ENCODE data around the gene RASL11A. TPM values are rescaled to one million over a fixed set of nuclear protein-coding genes. Genes with fewer than 3 reads are reported as not detected.
A peak's percentile ranks its signal among the peaks of the same experiment; 100 is the strongest.

Gene RASL11A
- total RNA-seq, 2 experiments from 2014 or later = 0.52 to 0.92 TPM

DNA sequence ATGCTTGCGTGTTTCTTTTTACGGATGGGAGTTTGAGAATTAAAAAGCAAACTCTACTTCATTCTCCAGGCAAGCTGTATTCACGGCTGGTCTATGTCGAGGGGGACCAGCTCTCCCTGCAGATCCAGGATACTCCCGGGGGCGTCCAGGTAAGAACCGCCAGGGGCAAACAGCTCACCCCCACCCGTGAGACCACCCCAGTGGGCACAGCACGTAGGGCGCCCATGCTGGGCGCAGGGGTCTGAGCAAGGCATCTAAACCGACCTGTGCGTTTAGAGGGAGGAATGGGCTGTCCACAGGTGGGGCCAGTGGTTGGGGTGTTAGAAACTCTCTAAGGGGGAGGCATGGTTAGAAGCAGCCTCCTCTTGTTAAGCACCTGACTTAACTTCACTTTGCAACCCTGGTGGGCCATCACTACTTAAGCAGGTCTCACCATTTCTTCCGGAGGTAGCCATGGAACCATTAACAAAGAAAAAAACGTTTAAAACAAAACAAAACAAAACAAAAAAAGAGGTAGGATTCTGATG, 1.0 kb downstream of the RASL11A start:
- H3K27ac Mint-ChIP-seq = peak overlapping the region; percentile 25
- ATAC-seq = no peak
- H3K36me3 Mint-ChIP-seq (ENCODE audit: low read depth) = no peaks in the 10 kb centered on the region

DNA sequence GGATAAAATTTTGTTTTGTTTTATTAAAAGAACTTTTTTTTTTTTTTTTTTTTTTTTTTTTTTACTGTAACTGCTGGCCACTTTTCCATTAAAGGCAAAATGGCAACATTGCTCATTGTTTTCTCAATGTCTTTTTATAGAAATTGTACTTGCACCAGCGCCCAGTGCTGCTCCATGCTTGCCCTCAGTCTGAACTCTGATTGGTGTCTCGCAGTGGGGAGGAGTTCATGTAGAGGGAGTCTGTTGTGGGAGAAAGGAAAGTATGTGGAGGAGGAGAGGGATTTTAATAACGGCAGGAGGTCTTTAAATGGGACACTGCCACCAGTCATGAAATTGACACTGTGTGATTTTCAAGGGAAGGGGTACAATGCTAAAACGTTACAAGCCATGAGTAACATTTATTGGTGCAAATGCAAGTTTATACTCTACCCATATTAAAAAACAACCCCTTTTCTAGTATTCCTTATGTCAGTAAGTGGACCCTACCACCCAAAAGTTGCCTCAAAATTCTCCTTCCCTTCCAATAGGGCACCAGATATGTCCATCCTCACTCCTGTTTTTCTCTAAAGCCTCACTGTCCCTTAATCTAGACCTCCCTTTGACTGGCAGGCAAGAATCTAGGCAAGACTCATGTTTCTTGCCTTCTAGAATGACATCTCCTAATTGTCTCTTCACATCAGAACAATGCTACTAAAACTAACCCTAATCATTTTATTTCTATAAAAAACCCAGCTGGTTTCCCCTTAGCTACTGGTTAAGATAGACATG, 3.2 kb downstream of the RASL11A start:
- ChIA-PET POLR2A (no interaction called here), CTCF (interaction anchor here (0.7 to 2.2 kb wide), 6 partner anchors 19 to 88 kb away, joined by 3 to 7 read pairs (median 4); no protein-coding TSS in a partner anchor)
- ATAC-seq (no peak), DNase-seq (no peak)
- Mint-ChIP-seq H3K27ac (no peak overlapping the region), H3K36me3 (ENCODE audit: low read depth) (no peaks in the 10 kb centered on the region), H3K27me3 (ENCODE audit: low read depth) (peaks cover 38% of the 10 kb centered on the region), H3K4me1 (ENCODE audit: low read depth) (peaks cover 12% of the 10 kb centered on the region), H3K4me3 (no peak overlapping the region), H3K9me3 (ENCODE audit: insufficient read depth) (no peaks in the 10 kb centered on the region)

More for the DNA sequence above, 1.0 kb downstream of the RASL11A start:
- H3K4me3 Mint-ChIP-seq = peak overlapping the region; percentile 77
- peaks cover 35% of the 10 kb centered on the region for H3K27me3 Mint-ChIP-seq (ENCODE audit: low read depth)
- H3K4me1 Mint-ChIP-seq (ENCODE audit: low read depth) = peaks cover 12% of the 10 kb centered on the region
- POLR2A ChIA-PET = no interaction called here
- CTCF ChIA-PET = interaction anchor here (0.5 to 2.7 kb wide), 10 partner anchors 10 to 286 kb away, joined by 3 to 9 read pairs (median 4); no protein-coding TSS in a partner anchor
- no peak for DNase-seq
- no peaks in the 10 kb centered on the region for H3K9me3 Mint-ChIP-seq (ENCODE audit: insufficient read depth)

DNA sequence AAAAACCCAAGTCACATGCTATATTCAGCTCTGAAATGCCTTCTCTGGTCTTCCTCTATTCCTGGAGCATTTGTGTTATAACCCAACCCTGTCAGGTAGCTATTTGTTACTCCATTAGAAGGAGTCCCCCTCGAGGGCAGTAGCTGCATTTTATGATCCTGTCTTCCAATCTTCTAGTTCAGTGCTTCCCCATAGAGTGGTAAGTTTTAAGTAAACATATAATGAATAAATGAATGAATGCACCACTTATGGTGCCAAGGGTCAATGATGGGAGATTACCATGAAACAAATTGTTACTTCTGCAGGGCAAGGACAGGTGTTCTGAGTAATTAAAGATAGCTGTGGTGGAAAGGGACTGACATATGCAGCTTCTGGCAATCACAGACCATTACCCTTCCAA, 4.0 kb downstream of the RASL11A start:
- Mint-ChIP-seq H3K9me3 (ENCODE audit: insufficient read depth) (no peaks in the 10 kb centered on the region), H3K36me3 (ENCODE audit: low read depth) (no peaks in the 10 kb centered on the region), H3K4me3 (no peak overlapping the region), H3K27me3 (ENCODE audit: low read depth) (peaks cover 38% of the 10 kb centered on the region), H3K27ac (no peak overlapping the region), H3K4me1 (ENCODE audit: low read depth) (peaks cover 12% of the 10 kb centered on the region)
- DNase-seq = no peak
- no peak for ATAC-seq
- ChIA-PET POLR2A (interaction anchor here (0.5 to 1.3 kb wide), 3 partner anchors 18 to 192 kb away, joined by 3 to 6 read pairs (median 3); no protein-coding TSS in a partner anchor), CTCF (interaction anchor here (0.8 to 1.5 kb wide), 9 partner anchors 10 to 290 kb away, joined by 3 to 7 read pairs (median 3); no protein-coding TSS in a partner anchor)

DNA sequence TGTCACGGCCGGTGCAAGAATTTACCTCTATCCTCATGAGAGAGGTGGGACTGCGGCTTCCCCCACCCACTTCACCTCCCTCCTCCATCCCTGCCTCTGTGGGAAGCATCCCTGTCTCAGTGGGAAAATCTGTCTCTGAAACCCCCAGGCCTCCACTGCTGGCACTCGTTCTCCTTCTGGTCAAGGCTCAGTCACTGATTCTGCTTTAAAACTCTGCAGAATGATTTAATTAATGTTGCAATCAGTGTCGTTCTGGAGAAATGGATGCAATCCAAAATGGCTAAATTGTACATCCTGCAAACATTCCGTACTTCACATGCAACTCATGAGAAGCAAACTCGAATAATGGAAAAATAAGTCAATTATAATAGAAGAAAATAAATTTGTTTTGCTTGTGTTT, 5.6 kb downstream of the RASL11A start:
- Mint-ChIP-seq H3K36me3 (ENCODE audit: low read depth) (no peaks in the 10 kb centered on the region), H3K27ac (no peak overlapping the region), H3K4me3 (no peak overlapping the region), H3K4me1 (ENCODE audit: low read depth) (peaks cover 7% of the 10 kb centered on the region), H3K9me3 (ENCODE audit: insufficient read depth) (no peaks in the 10 kb centered on the region), H3K27me3 (ENCODE audit: low read depth) (peaks cover 35% of the 10 kb centered on the region)
- CTCF ChIA-PET = no interaction called here
- POLR2A ChIA-PET = interaction anchor here (1.3 kb wide), 1 partner anchor 17 kb away, joined by 6 read pairs; no protein-coding TSS in a partner anchor
- no peak for DNase-seq
- ATAC-seq = no peak

DNA sequence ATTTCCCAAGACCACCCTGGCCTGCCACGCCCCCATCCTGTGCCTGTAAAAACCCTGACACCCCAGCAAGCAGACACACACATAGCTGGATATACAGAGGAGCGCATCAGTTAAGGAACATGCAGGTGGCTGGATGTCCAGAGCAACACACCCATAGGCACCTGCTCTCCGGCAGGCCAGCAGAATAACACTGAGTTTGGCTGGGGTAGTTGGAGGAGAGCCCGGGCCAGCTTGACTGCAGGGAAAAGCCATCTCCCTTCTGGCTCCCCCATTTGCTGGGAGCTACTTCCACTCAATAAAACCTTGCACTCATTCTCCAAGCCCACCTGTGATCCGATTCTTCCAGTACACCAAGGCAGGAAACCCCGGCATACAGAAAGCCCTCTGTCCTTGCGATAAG, 8.9 kb downstream of the RASL11A start:
- Mint-ChIP-seq H3K4me3 (no peak overlapping the region), H3K9me3 (ENCODE audit: insufficient read depth) (no peaks in the 10 kb centered on the region), H3K27me3 (ENCODE audit: low read depth) (peaks cover 14% of the 10 kb centered on the region), H3K4me1 (ENCODE audit: low read depth) (no peaks in the 10 kb centered on the region), H3K27ac (no peak overlapping the region), H3K36me3 (ENCODE audit: low read depth) (no peaks in the 10 kb centered on the region)
- POLR2A ChIA-PET = no interaction called here
- ATAC-seq (no peak), DNase-seq (no peak)
- CTCF ChIA-PET = interaction anchor here (1.0 to 1.2 kb wide), 3 partner anchors 9 to 83 kb away, joined by 3 to 4 read pairs (median 3); partner anchors contain the start of gene RASL11A

DNA sequence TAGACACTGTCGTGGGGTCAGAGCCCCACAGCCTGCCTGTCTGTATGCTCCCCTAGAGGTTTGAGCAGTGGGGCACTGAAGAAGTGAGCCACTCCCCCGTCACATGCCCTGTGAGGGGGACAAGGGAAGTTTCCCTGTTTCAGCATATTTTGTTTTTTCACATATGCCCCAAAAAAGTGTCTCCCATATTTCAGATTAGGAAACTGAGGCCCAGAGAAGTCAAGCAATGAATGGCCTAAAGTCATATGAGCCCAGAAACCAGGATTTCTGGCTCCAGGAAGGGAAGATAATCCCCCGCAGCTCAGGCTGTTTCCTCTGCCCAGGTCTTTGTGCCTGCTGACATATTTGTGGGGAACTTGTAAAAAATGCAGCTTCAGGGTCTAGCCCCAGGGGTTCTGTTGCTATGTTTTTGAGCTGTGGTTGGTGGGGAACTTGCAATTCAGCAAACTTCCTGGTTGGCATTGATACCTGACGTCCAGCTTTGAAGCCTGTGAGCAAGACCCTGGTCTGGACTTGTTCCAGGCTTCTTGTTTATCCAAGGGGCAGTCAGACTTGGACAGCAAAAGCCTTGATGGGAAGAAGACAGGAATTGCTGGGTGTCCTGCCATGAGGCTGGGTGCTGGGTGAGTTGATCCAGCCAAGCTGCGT, 9.5 kb downstream of the RASL11A start:
- Mint-ChIP-seq H3K4me3 (no peak overlapping the region), H3K27me3 (ENCODE audit: low read depth) (peaks cover 10% of the 10 kb centered on the region), H3K36me3 (ENCODE audit: low read depth) (no peaks in the 10 kb centered on the region), H3K4me1 (ENCODE audit: low read depth) (no peaks in the 10 kb centered on the region), H3K9me3 (ENCODE audit: insufficient read depth) (no peaks in the 10 kb centered on the region), H3K27ac (no peak overlapping the region)
- ATAC-seq = no peak
- CTCF ChIA-PET = interaction anchor here (1.0 to 1.6 kb wide), 2 partner anchors 10 to 295 kb away, joined by 4 read pairs; partner anchors contain the start of gene RASL11A
- POLR2A ChIA-PET = no interaction called here
- no peak for DNase-seq

DNA sequence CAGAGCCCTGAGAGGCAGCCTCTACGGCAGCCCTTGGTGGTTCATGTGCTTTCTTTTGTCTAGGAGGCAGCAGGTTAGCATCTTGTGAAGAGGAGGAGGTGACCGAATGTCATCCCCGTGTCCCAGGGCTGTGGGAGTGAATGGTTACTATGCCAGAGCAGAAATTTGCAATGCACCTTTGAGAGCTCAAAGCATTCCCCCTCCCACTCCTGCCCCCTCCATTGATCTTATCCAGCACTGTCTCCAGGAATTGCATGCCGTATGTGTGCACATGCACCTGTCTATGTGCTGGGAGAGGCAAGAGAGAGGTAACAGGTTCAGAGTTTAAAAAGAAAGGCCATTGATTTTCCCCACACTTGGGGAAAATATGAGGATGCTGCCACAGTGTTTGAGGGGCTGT, 10.2 kb downstream of the RASL11A start:
- Mint-ChIP-seq H3K27me3 (ENCODE audit: low read depth) (peaks cover 7% of the 10 kb centered on the region), H3K4me1 (ENCODE audit: low read depth) (no peaks in the 10 kb centered on the region), H3K9me3 (ENCODE audit: insufficient read depth) (no peaks in the 10 kb centered on the region), H3K4me3 (no peak overlapping the region), H3K27ac (no peak overlapping the region), H3K36me3 (ENCODE audit: low read depth) (no peaks in the 10 kb centered on the region)
- POLR2A ChIA-PET = no interaction called here
- DNase-seq = no peak
- CTCF ChIA-PET = interaction anchor here (1.6 to 1.7 kb wide), 2 partner anchors 10 to 296 kb away, joined by 4 to 9 read pairs; partner anchors contain the start of gene RASL11A
- no peak for ATAC-seq

DNA sequence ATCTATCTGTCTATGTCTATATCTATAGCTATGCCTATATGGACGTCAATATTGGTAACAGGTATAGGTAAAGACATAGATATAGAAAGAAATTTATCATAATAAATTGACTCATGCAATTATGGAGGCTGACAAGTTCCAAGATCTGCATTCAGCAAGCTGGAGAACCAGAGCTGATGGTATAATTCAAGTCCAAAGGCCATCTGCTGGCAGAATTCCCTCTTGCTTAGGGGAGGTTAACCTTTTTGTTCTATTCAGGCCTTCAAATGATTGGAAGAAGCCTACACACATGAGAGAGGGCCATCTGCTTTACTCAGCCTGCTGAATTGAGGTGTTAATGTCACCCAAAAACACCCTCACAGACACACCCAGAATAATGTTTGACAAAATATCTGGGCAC, 10.8 kb downstream of the RASL11A start:
- no peak for DNase-seq
- no peak for ATAC-seq
- Mint-ChIP-seq H3K9me3 (ENCODE audit: insufficient read depth) (no peaks in the 10 kb centered on the region), H3K4me1 (ENCODE audit: low read depth) (no peaks in the 10 kb centered on the region), H3K27me3 (ENCODE audit: low read depth) (peaks cover 3% of the 10 kb centered on the region), H3K27ac (no peak overlapping the region), H3K4me3 (no peak overlapping the region), H3K36me3 (ENCODE audit: low read depth) (no peaks in the 10 kb centered on the region)
- ChIA-PET CTCF (interaction anchor here (1.0 to 1.7 kb wide), 3 partner anchors 11 to 296 kb away, joined by 3 to 9 read pairs (median 4); partner anchors contain the start of gene RASL11A), POLR2A (no interaction called here)

DNA sequence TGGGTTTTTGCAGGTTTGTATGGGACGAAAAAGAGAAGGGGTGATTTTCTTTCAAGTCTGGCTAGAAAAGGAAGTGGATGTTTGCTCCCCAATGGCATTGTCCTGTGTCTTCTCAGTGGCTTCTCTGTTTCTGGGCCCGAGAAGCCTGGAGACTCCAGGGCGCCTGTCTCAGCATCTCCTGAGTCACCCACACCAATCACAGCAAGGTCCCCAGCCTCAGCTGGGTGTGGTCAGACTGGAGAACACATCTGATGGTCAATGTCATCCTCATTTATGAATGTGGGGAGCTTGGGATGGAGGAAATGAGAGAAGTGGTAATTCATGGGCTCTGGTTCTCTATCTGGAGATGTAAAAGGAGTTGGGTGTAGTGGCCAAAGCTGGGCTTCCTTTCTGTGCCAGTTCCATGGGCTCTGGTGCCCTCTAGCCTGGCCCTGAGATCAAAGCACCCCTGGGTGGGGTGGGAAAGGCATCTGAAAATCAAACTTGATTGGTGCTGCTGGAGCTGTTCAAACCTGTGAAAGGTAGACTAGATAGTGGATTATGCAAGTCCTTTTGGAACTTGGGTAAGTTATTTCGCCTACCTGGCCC, 13.4 kb downstream of the RASL11A start:
- Mint-ChIP-seq H3K4me3 (no peak overlapping the region), H3K9me3 (ENCODE audit: insufficient read depth) (no peaks in the 10 kb centered on the region), H3K27me3 (ENCODE audit: low read depth) (no peaks in the 10 kb centered on the region), H3K36me3 (ENCODE audit: low read depth) (no peaks in the 10 kb centered on the region), H3K27ac (no peak overlapping the region), H3K4me1 (ENCODE audit: low read depth) (no peaks in the 10 kb centered on the region)
- CTCF ChIA-PET = interaction anchor here (0.9 to 1.4 kb wide), 4 partner anchors 51 to 299 kb away, joined by 3 to 8 read pairs (median 4); no protein-coding TSS in a partner anchor
- POLR2A ChIA-PET = no interaction called here
- ATAC-seq (peak; percentile 36), DNase-seq (no peak)

DNA sequence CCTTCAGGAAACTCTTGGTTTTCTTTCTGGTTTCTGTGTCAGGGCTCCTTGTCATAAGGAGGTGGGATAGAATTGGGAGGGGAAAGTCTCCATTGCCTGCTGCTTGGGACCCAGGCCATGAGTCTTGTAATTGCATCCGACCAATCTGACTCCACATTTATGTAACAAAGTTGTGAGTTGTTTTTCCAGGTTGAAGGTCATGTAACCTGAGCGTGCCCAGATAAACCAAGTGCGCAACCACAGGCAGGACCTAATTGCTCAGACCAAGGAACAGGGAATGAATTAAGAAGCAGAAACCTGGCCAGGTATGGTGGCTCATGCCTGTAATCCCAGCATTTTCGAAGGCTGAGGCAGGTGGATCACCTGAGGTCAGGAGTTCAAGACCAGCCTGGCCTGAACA, 17.8 kb downstream of the RASL11A start:
- peaks cover 6% of the 10 kb centered on the region for H3K4me1 Mint-ChIP-seq (ENCODE audit: low read depth)
- no peaks in the 10 kb centered on the region for H3K27me3 Mint-ChIP-seq (ENCODE audit: low read depth)
- H3K36me3 Mint-ChIP-seq (ENCODE audit: low read depth) = no peaks in the 10 kb centered on the region
- no peaks in the 10 kb centered on the region for H3K9me3 Mint-ChIP-seq (ENCODE audit: insufficient read depth)
- H3K4me3 Mint-ChIP-seq = no peak overlapping the region
- DNase-seq (no peak), ATAC-seq (no peak)
- H3K27ac Mint-ChIP-seq = no peak overlapping the region
- ChIA-PET POLR2A (interaction anchor here (0.6 kb wide), 1 partner anchor 263 kb away, joined by 3 read pairs; no protein-coding TSS in a partner anchor), CTCF (no interaction called here)

DNA sequence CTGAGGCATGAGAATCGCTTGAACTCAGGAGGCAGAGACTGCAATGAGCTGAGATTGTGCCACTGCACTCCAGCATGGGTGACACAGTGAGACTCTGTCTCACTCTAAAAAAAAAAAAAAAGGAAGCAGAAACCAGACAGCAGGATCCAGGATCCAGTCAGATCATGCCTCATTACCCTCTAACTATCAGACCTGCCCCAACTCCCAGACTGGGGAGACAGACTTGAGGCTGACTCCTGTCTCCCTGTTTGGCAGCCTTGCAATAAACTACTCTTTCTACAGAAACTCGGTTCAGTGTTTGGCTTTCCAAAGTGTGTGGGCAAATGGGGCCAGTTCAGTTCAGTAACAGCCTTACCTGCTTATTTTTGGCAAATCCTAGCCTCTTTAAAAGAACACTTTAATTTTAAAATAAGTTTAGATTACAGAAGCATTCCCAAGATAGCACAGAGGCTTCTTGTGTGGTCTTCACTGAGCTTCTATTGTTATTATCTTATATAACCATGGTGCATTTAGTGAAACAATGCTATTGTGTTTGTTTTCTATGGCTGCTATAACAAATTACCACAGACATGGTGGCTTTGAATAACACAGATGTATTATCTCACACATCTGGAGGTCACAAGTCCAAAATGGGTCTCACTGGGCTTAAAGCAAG, 18.5 kb downstream of the RASL11A start:
- ChIA-PET POLR2A (interaction anchor here (0.6 kb wide), 1 partner anchor 263 kb away, joined by 3 read pairs; no protein-coding TSS in a partner anchor), CTCF (interaction anchor here (1.2 kb wide), 1 partner anchor 10 kb away, joined by 3 read pairs; no protein-coding TSS in a partner anchor)
- H3K36me3 Mint-ChIP-seq (ENCODE audit: low read depth) = no peaks in the 10 kb centered on the region
- peaks cover 13% of the 10 kb centered on the region for H3K4me1 Mint-ChIP-seq (ENCODE audit: low read depth)
- ATAC-seq (no peak), DNase-seq (no peak)
- H3K27ac Mint-ChIP-seq = no peak overlapping the region
- H3K27me3 Mint-ChIP-seq (ENCODE audit: low read depth) = no peaks in the 10 kb centered on the region
- no peak overlapping the region for H3K4me3 Mint-ChIP-seq
- H3K9me3 Mint-ChIP-seq (ENCODE audit: insufficient read depth) = no peaks in the 10 kb centered on the region

All from activated CD8-positive, alpha-beta T cell treated with anti-CD3 and anti-CD28 coated beads, Interleukin-2, amount 10 ng/mL, durations not matched to agents 7 days and 5 days (primary cell).